Panc1 (cell line): ENCODE results near the gene PDZK1. TPM values are rescaled to one million over a fixed set of nuclear protein-coding genes. Genes with fewer than 3 reads are reported as not detected.

ENCODE experiments used
- ATAC-seq: fragments of 200-7000 bp; cut with Tn5 transposase; 2 replicates; pipeline ENCODE4 v1.9.1; 2020; ENCODE audit warnings: mild to moderate bottlenecking, moderate library complexity
- BruUV-seq: library from RNA; stranded (reverse); fragments of 400-500 nt; replicated peaks from 2 replicates; lab custom pipeline; 2021; lab: Mats Ljungman, UMichigan
- CTCF ChIA-PET: fragments of 300-600 bp; sonication (Branson Sonifier 250); formaldehyde crosslinking; loops from one replicate; lab custom pipeline; 2022; ENCODE audit warnings: antibody characterized with exemption; lab: Charles Lee
- POLR2A ChIA-PET: fragments of 300-600 bp; sonication (Branson Sonifier 250); formaldehyde crosslinking; loops from one replicate; lab custom pipeline; 2022; ENCODE audit warnings: antibody characterized with exemption; lab: Charles Lee
- DNase-seq: peaks from one replicate; pipeline ENCODE4 v3.0.0-alpha.2; 2010; ENCODE audit warnings: low read depth, low spot score
- H3K27ac ChIP-seq: 2 replicates; pipeline ENCODE4 v1.5.1; 2011; ENCODE audit warnings: mild to moderate bottlenecking, low read length, inconsistent platforms
- H3K27me3 ChIP-seq: fragments of 200-500 bp; sonication (Bioruptor generic); 2 replicates; pipeline ENCODE4 v1.6.0; 2014; ENCODE audit warnings: low read length, inconsistent platforms; ENCODE audit not compliant: control insufficient read depth, insufficient read depth
- H3K36me3 ChIP-seq: fragments of 200-500 bp; sonication (Bioruptor generic); 2 replicates; pipeline ENCODE4 v1.5.1; 2014; ENCODE audit warnings: inconsistent platforms, mild to moderate bottlenecking, low read length, moderate library complexity; ENCODE audit not compliant: control insufficient read depth, insufficient read depth
- H3K4me1 ChIP-seq: 2 replicates; pipeline ENCODE4 v1.5.1; 2011; ENCODE audit warnings: inconsistent platforms, mild to moderate bottlenecking, low read length, moderate library complexity; ENCODE audit not compliant: control insufficient read depth, insufficient read depth
- H3K4me3 ChIP-seq, 2 experiments: 2 replicates each; pipeline ENCODE4 v1.5.1; 2011 to 2012; ENCODE audit warnings: low read depth in 2 of 2, low read length in 2 of 2, mild to moderate bottlenecking in 2 of 2, inconsistent platforms in 1 of 2, moderate library complexity in 1 of 2
- H3K9me3 ChIP-seq: fragments of 200-500 bp; sonication (Bioruptor generic); 2 replicates; pipeline ENCODE4 v1.5.1; 2014; ENCODE audit warnings: low read depth, mild to moderate bottlenecking, inconsistent platforms, low read length, moderate library complexity; ENCODE audit not compliant: control insufficient read depth, insufficient read depth
- POLR2AphosphoS5 ChIP-seq: IDR thresholded peaks from 2 replicates; pipeline ENCODE4 v1.6.1; 2012; ENCODE audit warnings: mild to moderate bottlenecking, low read depth, low read length, moderate library complexity
- SIN3A ChIP-seq: IDR thresholded peaks from 2 replicates; pipeline ENCODE4 v1.6.1; 2012; ENCODE audit warnings: low read depth, mild to moderate bottlenecking, low read length, moderate library complexity, borderline replicate concordance; ENCODE audit not compliant: insufficient read depth
- TCF7L2 ChIP-seq: IDR thresholded peaks from 2 replicates; pipeline ENCODE4 v1.6.1; 2011; ENCODE audit warnings: mild to moderate bottlenecking, low read depth, low read length, inconsistent platforms
- in situ Hi-C: cut with HindIII; loops from 2 replicates; pipeline ENCODE4 v1.10.0; 2016; ENCODE audit warnings: low sequenced_read_pairs, low pct_unique_long_range_greater_than_20kb
- intact Hi-C: fragments of 100-400 bp; cut with micrococcal nuclease; formaldehyde crosslinking; loops from one replicate; pipeline ENCODE4 v1.10.0; 2022; ENCODE audit not compliant: unreplicated experiment
- total RNA-seq: library from RNA; stranded (reverse); gene quantifications from one replicate; pipeline ENCODE4 v1.2.1, GENCODE V29; 2021; ENCODE audit not compliant: unreplicated experiment
- TF ChIP-seq, protein P1 (sequence below), 2 experiments: IDR thresholded peaks; 2 replicates each; pipeline ENCODE4 v1.6.1; 2011 to 2012; ENCODE audit warnings: low read depth in 2 of 2, control low read depth in 1 of 2, low read length in 1 of 2, mild to moderate bottlenecking in 1 of 2, moderate library complexity in 1 of 2; ENCODE audit not compliant: insufficient read depth in 1 of 2
- TF ChIP-seq, protein P2 (sequence below): fragments of 450-650 bp; IDR thresholded peaks from 2 replicates; pipeline ENCODE4 v1.5.1; 2017; ENCODE audit warnings: mild to moderate bottlenecking

The PDZK1 gene
- total RNA-seq, 1 experiment from 2014 or later: 2.3 TPM

- H3K27ac ChIP-seq: peak overlapping the region; percentile 39
- CTCF ChIA-PET: no interaction called here
- H3K9me3 ChIP-seq: no peaks in the 10 kb centered on the region
- no TSS peak for BruUV-seq
- H3K4me1 ChIP-seq: peaks cover 23% of the 10 kb centered on the region
- DNase-seq (no peak), ATAC-seq (no peak)
- intact Hi-C loops (no loop called here), in situ Hi-C loops (no loop called here)
- no peak overlapping the region for H3K4me3 ChIP-seq
- POLR2A ChIA-PET: no interaction called here
- H3K36me3 ChIP-seq: no peaks in the 10 kb centered on the region
- TF ChIP-seq TCF7L2 (no peak), POLR2AphosphoS5 (no peak), SIN3A (no peak)
- TF ChIP-seq, protein P1, sequence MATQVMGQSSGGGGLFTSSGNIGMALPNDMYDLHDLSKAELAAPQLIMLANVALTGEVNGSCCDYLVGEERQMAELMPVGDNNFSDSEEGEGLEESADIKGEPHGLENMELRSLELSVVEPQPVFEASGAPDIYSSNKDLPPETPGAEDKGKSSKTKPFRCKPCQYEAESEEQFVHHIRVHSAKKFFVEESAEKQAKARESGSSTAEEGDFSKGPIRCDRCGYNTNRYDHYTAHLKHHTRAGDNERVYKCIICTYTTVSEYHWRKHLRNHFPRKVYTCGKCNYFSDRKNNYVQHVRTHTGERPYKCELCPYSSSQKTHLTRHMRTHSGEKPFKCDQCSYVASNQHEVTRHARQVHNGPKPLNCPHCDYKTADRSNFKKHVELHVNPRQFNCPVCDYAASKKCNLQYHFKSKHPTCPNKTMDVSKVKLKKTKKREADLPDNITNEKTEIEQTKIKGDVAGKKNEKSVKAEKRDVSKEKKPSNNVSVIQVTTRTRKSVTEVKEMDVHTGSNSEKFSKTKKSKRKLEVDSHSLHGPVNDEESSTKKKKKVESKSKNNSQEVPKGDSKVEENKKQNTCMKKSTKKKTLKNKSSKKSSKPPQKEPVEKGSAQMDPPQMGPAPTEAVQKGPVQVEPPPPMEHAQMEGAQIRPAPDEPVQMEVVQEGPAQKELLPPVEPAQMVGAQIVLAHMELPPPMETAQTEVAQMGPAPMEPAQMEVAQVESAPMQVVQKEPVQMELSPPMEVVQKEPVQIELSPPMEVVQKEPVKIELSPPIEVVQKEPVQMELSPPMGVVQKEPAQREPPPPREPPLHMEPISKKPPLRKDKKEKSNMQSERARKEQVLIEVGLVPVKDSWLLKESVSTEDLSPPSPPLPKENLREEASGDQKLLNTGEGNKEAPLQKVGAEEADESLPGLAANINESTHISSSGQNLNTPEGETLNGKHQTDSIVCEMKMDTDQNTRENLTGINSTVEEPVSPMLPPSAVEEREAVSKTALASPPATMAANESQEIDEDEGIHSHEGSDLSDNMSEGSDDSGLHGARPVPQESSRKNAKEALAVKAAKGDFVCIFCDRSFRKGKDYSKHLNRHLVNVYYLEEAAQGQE (IDR thresholded peaks at IDR 0.05; ENCODE audit: insufficient read depth in 1 of 2, low read depth in 2 of 2, low read length in 1 of 2): no peak
- TF ChIP-seq, protein P2, sequence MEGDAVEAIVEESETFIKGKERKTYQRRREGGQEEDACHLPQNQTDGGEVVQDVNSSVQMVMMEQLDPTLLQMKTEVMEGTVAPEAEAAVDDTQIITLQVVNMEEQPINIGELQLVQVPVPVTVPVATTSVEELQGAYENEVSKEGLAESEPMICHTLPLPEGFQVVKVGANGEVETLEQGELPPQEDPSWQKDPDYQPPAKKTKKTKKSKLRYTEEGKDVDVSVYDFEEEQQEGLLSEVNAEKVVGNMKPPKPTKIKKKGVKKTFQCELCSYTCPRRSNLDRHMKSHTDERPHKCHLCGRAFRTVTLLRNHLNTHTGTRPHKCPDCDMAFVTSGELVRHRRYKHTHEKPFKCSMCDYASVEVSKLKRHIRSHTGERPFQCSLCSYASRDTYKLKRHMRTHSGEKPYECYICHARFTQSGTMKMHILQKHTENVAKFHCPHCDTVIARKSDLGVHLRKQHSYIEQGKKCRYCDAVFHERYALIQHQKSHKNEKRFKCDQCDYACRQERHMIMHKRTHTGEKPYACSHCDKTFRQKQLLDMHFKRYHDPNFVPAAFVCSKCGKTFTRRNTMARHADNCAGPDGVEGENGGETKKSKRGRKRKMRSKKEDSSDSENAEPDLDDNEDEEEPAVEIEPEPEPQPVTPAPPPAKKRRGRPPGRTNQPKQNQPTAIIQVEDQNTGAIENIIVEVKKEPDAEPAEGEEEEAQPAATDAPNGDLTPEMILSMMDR: no peak
- no peaks in the 10 kb centered on the region for H3K27me3 ChIP-seq
Observed at GRCh38 chr1:145710291-145711027, 3.3 kb upstream of the PDZK1 start.

DNA sequence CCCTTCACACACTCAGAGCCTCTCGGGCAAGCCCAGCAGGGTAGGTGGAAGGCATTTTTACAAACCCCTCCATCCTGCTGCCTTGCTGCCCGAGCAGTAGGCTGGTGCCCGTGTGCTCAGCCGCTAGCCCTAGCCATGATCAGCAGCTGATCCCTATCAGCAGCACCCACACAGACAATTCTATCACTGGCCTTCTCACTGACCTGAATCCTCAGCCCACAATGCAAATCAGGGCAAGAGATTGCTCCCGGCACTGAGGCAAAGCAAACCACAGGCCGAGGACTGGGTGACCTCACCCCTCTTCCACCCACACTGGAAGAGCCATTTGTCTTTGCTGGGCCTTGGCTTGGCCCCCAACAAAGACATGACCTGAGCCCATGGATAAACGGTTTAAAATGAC lies 895 bp upstream of the PDZK1 start:
- POLR2A ChIA-PET: no interaction called here
- H3K9me3 ChIP-seq: no peaks in the 10 kb centered on the region
- intact Hi-C loops: no loop called here
- no peaks in the 10 kb centered on the region for H3K27me3 ChIP-seq
- no peak overlapping the region; the same call in 1 of the 2 replicates for H3K27ac ChIP-seq
- CTCF ChIA-PET: no interaction called here
- TF ChIP-seq SIN3A: no peak
- TF ChIP-seq, protein P1 (IDR thresholded peaks at IDR 0.05; ENCODE audit: insufficient read depth in 1 of 2, low read depth in 2 of 2, low read length in 1 of 2): no peak
- TF ChIP-seq POLR2AphosphoS5: no peak
- TF ChIP-seq TCF7L2: no peak
- TF ChIP-seq, protein P2: no peak
- in situ Hi-C loops: no loop called here
- ATAC-seq: 0 out of 2 replicates have a peak, but pooled peaks have one; percentile 28
- no TSS peak for BruUV-seq
- no peak for DNase-seq
- H3K4me1 ChIP-seq: peaks cover 20% of the 10 kb centered on the region
- H3K36me3 ChIP-seq: no peaks in the 10 kb centered on the region
- H3K4me3 ChIP-seq: no peak overlapping the region
